ENCODE results near the gene CCDC57.

DNA sequence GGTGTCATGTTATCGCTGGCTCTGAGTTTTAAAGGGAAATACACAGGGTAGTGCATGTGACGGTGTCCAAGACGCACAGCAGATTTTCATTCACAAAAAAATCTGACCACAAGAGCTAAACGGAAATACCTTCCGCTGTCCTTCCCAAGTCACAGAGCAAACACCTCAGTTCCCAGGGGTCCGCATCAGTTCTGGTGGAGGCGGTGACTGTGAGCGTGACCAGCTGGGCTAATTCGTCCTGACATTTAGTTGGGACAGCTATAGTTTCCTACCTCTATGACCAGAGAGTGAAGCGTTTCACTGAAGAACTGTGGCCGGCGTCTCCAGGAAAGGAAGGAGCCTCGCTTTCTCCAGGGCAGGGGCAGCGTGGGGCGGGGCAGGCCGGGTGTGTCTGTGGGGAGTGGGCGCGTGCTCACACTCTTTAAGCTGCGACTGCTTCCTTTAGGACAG, 104.1 kb downstream of the CCDC57 start:
- TF ChIP-seq, protein P1, sequence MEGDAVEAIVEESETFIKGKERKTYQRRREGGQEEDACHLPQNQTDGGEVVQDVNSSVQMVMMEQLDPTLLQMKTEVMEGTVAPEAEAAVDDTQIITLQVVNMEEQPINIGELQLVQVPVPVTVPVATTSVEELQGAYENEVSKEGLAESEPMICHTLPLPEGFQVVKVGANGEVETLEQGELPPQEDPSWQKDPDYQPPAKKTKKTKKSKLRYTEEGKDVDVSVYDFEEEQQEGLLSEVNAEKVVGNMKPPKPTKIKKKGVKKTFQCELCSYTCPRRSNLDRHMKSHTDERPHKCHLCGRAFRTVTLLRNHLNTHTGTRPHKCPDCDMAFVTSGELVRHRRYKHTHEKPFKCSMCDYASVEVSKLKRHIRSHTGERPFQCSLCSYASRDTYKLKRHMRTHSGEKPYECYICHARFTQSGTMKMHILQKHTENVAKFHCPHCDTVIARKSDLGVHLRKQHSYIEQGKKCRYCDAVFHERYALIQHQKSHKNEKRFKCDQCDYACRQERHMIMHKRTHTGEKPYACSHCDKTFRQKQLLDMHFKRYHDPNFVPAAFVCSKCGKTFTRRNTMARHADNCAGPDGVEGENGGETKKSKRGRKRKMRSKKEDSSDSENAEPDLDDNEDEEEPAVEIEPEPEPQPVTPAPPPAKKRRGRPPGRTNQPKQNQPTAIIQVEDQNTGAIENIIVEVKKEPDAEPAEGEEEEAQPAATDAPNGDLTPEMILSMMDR (IDR thresholded peaks at IDR 0.05), result no peak
- TF ChIP-seq POLR2AphosphoS5 (IDR thresholded peaks at IDR 0.05) (no peak), POLR2A (IDR thresholded peaks at IDR 0.05) (no peak)
